ENCODE measurements around the gene C15orf39.
"Not testable (repeated sequence)": the region's sequence is repeated elsewhere in the genome, so short reads cannot be mapped to it uniquely, and the experiment has no call there.

DNA sequence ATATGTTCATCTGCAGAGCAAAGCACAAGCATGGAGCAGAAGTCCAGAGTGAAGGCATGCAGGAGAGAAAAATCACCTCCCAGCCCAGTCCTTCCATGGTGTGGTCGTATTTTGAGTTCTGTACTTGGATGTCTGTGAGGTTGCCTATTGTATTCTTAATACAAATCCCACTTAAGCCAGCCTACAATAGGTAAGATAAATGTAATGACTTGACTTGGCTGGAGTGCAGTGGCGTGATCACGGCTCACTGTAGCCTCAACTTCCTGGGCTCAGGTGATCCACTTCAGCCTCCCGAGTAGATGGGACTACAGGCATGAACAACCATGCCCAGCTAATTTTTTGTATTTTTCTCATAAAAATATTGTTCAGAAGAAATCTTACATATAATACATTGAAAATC lies 49.7 kb downstream of the C15orf39 start:
- TF ChIP-seq, protein P1, sequence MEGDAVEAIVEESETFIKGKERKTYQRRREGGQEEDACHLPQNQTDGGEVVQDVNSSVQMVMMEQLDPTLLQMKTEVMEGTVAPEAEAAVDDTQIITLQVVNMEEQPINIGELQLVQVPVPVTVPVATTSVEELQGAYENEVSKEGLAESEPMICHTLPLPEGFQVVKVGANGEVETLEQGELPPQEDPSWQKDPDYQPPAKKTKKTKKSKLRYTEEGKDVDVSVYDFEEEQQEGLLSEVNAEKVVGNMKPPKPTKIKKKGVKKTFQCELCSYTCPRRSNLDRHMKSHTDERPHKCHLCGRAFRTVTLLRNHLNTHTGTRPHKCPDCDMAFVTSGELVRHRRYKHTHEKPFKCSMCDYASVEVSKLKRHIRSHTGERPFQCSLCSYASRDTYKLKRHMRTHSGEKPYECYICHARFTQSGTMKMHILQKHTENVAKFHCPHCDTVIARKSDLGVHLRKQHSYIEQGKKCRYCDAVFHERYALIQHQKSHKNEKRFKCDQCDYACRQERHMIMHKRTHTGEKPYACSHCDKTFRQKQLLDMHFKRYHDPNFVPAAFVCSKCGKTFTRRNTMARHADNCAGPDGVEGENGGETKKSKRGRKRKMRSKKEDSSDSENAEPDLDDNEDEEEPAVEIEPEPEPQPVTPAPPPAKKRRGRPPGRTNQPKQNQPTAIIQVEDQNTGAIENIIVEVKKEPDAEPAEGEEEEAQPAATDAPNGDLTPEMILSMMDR (IDR thresholded peaks at IDR 0.05; ENCODE audit: poor library complexity, severe bottlenecking), result not testable (repeated sequence)
- not testable (repeated sequence) for TF ChIP-seq EP300 (conservative IDR thresholded peaks at IDR 0.05; ENCODE audit: poor library complexity, severe bottlenecking)

All from neural cell (in vitro differentiated cells).